Measurements from ENCODE around the gene TP53RK.

DNA sequence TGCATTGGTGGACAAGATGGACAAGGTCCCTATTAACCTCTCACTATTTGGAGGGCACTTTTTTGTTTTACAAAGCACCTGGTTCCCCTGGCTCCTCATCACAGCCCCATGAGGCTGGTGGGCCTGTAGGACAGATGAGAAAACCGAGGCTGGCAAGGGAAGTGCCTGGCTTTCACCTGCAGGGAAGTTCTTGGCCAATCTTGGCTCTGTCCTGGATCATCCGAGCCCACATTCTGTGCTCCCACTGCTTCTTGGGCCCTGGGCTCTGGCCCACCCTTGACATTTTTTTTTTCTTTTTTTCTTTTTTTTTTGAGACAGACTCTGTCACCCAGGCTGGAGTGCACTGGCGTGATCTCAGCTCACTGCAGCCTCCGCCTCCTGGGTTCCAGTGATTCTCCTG is 52.7 kb downstream of the TP53RK start:
- no peak for TF ChIP-seq CSDC2 (CRISPR knock-in tag; IDR thresholded peaks at IDR 0.05)
- TF ChIP-seq, protein P1, sequence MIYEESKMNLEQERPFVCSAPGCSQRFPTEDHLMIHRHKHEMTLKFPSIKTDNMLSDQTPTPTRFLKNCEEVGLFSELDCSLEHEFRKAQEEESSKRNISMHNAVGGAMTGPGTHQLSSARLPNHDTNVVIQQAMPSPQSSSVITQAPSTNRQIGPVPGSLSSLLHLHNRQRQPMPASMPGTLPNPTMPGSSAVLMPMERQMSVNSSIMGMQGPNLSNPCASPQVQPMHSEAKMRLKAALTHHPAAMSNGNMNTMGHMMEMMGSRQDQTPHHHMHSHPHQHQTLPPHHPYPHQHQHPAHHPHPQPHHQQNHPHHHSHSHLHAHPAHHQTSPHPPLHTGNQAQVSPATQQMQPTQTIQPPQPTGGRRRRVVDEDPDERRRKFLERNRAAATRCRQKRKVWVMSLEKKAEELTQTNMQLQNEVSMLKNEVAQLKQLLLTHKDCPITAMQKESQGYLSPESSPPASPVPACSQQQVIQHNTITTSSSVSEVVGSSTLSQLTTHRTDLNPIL (CRISPR knock-in tag; IDR thresholded peaks at IDR 0.05; ENCODE audit: low read depth), result no peak
- TF ChIP-seq ZNF70 (CRISPR knock-in tag; IDR thresholded peaks at IDR 0.05), result no peak
- TF ChIP-seq, protein P2, sequence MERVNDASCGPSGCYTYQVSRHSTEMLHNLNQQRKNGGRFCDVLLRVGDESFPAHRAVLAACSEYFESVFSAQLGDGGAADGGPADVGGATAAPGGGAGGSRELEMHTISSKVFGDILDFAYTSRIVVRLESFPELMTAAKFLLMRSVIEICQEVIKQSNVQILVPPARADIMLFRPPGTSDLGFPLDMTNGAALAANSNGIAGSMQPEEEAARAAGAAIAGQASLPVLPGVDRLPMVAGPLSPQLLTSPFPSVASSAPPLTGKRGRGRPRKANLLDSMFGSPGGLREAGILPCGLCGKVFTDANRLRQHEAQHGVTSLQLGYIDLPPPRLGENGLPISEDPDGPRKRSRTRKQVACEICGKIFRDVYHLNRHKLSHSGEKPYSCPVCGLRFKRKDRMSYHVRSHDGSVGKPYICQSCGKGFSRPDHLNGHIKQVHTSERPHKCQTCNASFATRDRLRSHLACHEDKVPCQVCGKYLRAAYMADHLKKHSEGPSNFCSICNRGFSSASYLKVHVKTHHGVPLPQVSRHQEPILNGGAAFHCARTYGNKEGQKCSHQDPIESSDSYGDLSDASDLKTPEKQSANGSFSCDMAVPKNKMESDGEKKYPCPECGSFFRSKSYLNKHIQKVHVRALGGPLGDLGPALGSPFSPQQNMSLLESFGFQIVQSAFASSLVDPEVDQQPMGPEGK (CRISPR knock-in tag; IDR thresholded peaks at IDR 0.05; ENCODE audit: borderline replicate concordance), result no peak
- no peak for TF ChIP-seq BACH2 (CRISPR knock-in tag; IDR thresholded peaks at IDR 0.05; ENCODE audit: borderline replicate concordance)
- TF ChIP-seq SNAI2 (CRISPR knock-in tag; IDR thresholded peaks at IDR 0.05), result no peak
